Esophagus muscularis mucosa (tissue), 4 donors: ENCODE data around the gene LDAH. TPM values are rescaled to one million over a fixed set of nuclear protein-coding genes. Genes with fewer than 3 reads are reported as not detected.
A peak's percentile ranks its signal among the peaks of the same experiment; 100 is the strongest.

Experiments
- DNase-seq: peaks from one replicate; pipeline ENCODE4 v3.0.0-alpha.2; 2017; ENCODE audit errors: extremely low spot score
- H3K27ac ChIP-seq, 4 donors: fragments of 200-600 bp; sonication (generic); replicated peaks in 1 of 4; 1 replicate in 3 of 4; 2 replicates in 1 of 4; pipeline ENCODE4 v1.5.1; 2016 to 2019; ENCODE audit warnings: mild to moderate bottlenecking in 1 of 4
- H3K27me3 ChIP-seq, 4 donors: fragments of 200-600 bp; sonication (generic); one replicate each; pipeline versions ENCODE4 v1.5.1 to v1.6.0; 2016 to 2019
- H3K36me3 ChIP-seq, 4 donors: fragments of 200-600 bp; sonication (generic); one replicate each; pipeline ENCODE4 v1.5.1; 2016 to 2019
- H3K4me1 ChIP-seq, 4 donors: fragments of 200-600 bp; sonication (generic); one replicate each; pipeline ENCODE4 v1.5.1; 2016 to 2019
- H3K4me3 ChIP-seq, 4 donors: fragments of 200-600 bp; sonication (generic); 1 replicate in 2 of 4; 2 replicates in 2 of 4; pipeline ENCODE4 v1.5.1; 2016 to 2019; ENCODE audit warnings: mild to moderate bottlenecking in 4 of 4, moderate library complexity in 1 of 4
- H3K9me3 ChIP-seq, 4 donors: fragments of 200-600 bp; sonication (generic); 1 replicate in 3 of 4; 2 replicates in 1 of 4; pipeline ENCODE4 v1.5.1; 2016 to 2019
- CTCF ChIP-seq, 3 experiments: fragments of 200-600 bp in 2 of 3; fragments of 450-650 bp in 1 of 3; sonication (generic) in 2 of 3; IDR thresholded peaks; one replicate each; pipeline ENCODE4 v1.5.1; 2017 to 2019; ENCODE audit warnings: antibody characterized with exemption in 3 of 3, mild to moderate bottlenecking in 2 of 3, moderate library complexity in 1 of 3
- EP300 ChIP-seq: sonication (generic); formaldehyde crosslinking; IDR thresholded peaks from one replicate; pipeline ENCODE4 v1.6.1; 2017; ENCODE audit warnings: antibody characterized with exemption
- POLR2A ChIP-seq: fragments of 450-650 bp; IDR thresholded peaks from one replicate; pipeline ENCODE4 v1.6.1; 2017; ENCODE audit warnings: antibody characterized with exemption, moderate library complexity, mild to moderate bottlenecking, low read depth
- POLR2AphosphoS5 ChIP-seq, 2 donors: sonication (generic); formaldehyde crosslinking; IDR thresholded peaks; one replicate each; pipeline ENCODE4 v1.6.1; 2017; ENCODE audit warnings: antibody characterized with exemption in 2 of 2
- WGBS: methylation state at CpG from one replicate; pipeline ENCODE4 v1.1.5; 2018; 5-methylcytosine and 5-hydroxymethylcytosine counted together
- intact Hi-C: fragments of 100-400 bp; cut with DNase I; formaldehyde crosslinking; loops from one replicate; pipeline ENCODE4 v1.15.1; 2023
- total RNA-seq, 4 donors: library from RNA; depleted of rRNA; stranded (reverse); fragments of >200 nt; gene quantifications; one replicate each; pipeline versions ENCODE4 v1.1.0 to v1.2.1, GENCODE V29; 2016

Gene LDAH
- total RNA-seq, 4 donors from 2014 or later, result 7.9 to 13.7 (median 11.9) TPM

GRCh38 chr2:20640411-20641122 lies 182.3 kb downstream of the LDAH start:
- Histone ChIP-seq H3K4me1 (peaks cover 48 to 78% (median 75%) of the 10 kb centered on the region in 4 donors), H3K36me3 (peaks cover 12 to 78% (median 69%) of the 10 kb centered on the region in 4 donors), H3K9me3 (no peaks in the 10 kb centered on the region), H3K27me3 (no peaks in the 10 kb centered on the region), H3K4me3 (no peak overlapping the region), H3K27ac (peak overlapping the region; percentile 90 to 98 (median 94))
- no peak for DNase-seq
- 68% methylated on average over 8 of the region's 14 CpGs for WGBS
- TF ChIP-seq POLR2AphosphoS5 (IDR thresholded peaks at IDR 0.05), result peak in 1 of 2 donors; percentile 18
- TF ChIP-seq POLR2A, result no peak
- intact Hi-C loops, result loop anchor here (5.0 kb wide), 1 partner anchor 243 kb away; no protein-coding TSS in a partner anchor

- H3K36me3 ChIP-seq, result peaks cover 12 to 61% (median 52%) of the 10 kb centered on the region in 4 donors
- H3K9me3 ChIP-seq, result no peaks in the 10 kb centered on the region
- WGBS, result 81% methylated on average over 11 of the region's 15 CpGs
- peak in 1 of 2 donors; percentile 23 for TF ChIP-seq POLR2AphosphoS5 (IDR thresholded peaks at IDR 0.05)
- no peak for TF ChIP-seq CTCF (IDR thresholded peaks at IDR 0.05)
- TF ChIP-seq POLR2A, result no peak
- TF ChIP-seq EP300, result no peak
- intact Hi-C loops, result no loop called here
- no peak for DNase-seq
- peaks cover 65 to 95% (median 92%) of the 10 kb centered on the region in 4 donors for H3K4me1 ChIP-seq
- peak overlapping the region; percentile 90 to 98 (median 94) for H3K27ac ChIP-seq
- no peak overlapping the region for H3K4me3 ChIP-seq
- H3K27me3 ChIP-seq, result no peaks in the 10 kb centered on the region
These were observed 184.1 kb downstream of the LDAH start for GRCh38 chr2:20638646-20639430.

- no peaks in the 10 kb centered on the region for H3K9me3 ChIP-seq
- 85% methylated on average over 12 of the region's 13 CpGs for WGBS
- intact Hi-C loops, result no loop called here
- no peak overlapping the region for H3K4me3 ChIP-seq
- no peaks in the 10 kb centered on the region for H3K27me3 ChIP-seq
- H3K27ac ChIP-seq, result peak overlapping the region; percentile 90 to 98 (median 94)
- peaks cover 69 to 100% (median 99%) of the 10 kb centered on the region in 4 donors for H3K4me1 ChIP-seq
- peaks cover 5 to 53% (median 45%) of the 10 kb centered on the region in 4 donors for H3K36me3 ChIP-seq
- no peak for TF ChIP-seq POLR2A
- no peak for TF ChIP-seq POLR2AphosphoS5 (IDR thresholded peaks at IDR 0.05)
- no peak for TF ChIP-seq CTCF (IDR thresholded peaks at IDR 0.05)
- no peak for TF ChIP-seq EP300
- no peak for DNase-seq
These were observed 184.9 kb downstream of the LDAH start for GRCh38 chr2:20638014-20638413.

- Histone ChIP-seq H3K27ac (peak overlapping the region; percentile 90 to 98 (median 94)), H3K4me1 (peaks cover 63 to 97% (median 94%) of the 10 kb centered on the region in 4 donors), H3K27me3 (no peaks in the 10 kb centered on the region), H3K9me3 (no peaks in the 10 kb centered on the region), H3K36me3 (peaks cover 0 to 50% (median 41%) of the 10 kb centered on the region in 4 donors), H3K4me3 (no peak overlapping the region)
- intact Hi-C loops, result loop anchor here (2.0 kb wide), 1 partner anchor 192 kb away; no protein-coding TSS in a partner anchor
- 54% methylated on average over 8 of the region's 13 CpGs for WGBS
- no peak for DNase-seq
- TF ChIP-seq CTCF (IDR thresholded peaks at IDR 0.05) (no peak), POLR2A (no peak), EP300 (peak; percentile 68), POLR2AphosphoS5 (IDR thresholded peaks at IDR 0.05) (peak; percentile 85 to 89)
These were observed 185.8 kb downstream of the LDAH start for GRCh38 chr2:20637147-20637546.
